Measurements from ENCODE around the gene HMX2.

Gene HMX2

DNA sequence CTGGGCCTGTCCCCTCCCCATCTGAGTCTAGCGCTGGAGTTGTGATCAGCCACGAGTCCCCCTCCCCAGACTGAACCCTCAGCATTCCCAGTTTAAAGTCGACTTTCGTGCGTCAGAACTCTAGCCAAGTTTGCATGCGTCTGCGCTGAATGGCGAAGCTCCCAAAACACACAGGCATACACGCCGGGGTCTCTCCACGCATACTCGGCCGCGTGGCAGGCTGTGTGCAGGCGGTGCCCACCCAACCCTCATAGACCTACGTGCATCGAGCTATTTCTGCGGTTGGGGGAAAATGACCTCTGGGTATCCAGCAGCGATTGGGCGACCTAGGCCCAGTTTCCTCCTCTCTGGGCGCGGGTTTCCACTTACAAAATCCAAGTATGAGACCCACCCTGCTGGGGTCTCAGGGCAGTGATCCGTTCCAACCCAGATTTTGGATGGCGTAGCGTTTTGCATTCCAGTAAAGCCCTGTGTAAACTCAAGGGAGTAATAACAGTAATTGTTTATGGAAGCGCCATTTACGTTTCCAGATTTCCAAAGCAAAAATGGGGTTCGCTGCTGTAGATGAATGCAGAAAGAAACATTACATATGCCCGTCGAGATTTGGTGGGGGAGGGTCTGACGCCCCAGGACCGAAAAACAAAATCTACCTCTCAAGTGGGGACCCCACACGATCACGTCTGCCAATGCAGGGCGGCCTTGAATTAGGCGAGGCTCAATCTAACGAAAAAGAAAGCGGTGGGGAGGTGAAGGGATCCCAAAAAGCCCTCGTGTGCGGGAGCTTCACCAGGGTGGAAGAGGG lies 14.2 kb upstream of the HMX2 start:
- no peak for DNase-seq (ENCODE audit: low spot score)
- in situ Hi-C loops (cut with MboI; ENCODE audit: low pct_unique_long_range_greater_than_20kb, low sequenced_read_pairs, unreplicated experiment): loop anchor here (5.0 kb wide), 1 partner anchor 414 kb away; no protein-coding TSS in a partner anchor
- TF ChIP-seq, protein P1, sequence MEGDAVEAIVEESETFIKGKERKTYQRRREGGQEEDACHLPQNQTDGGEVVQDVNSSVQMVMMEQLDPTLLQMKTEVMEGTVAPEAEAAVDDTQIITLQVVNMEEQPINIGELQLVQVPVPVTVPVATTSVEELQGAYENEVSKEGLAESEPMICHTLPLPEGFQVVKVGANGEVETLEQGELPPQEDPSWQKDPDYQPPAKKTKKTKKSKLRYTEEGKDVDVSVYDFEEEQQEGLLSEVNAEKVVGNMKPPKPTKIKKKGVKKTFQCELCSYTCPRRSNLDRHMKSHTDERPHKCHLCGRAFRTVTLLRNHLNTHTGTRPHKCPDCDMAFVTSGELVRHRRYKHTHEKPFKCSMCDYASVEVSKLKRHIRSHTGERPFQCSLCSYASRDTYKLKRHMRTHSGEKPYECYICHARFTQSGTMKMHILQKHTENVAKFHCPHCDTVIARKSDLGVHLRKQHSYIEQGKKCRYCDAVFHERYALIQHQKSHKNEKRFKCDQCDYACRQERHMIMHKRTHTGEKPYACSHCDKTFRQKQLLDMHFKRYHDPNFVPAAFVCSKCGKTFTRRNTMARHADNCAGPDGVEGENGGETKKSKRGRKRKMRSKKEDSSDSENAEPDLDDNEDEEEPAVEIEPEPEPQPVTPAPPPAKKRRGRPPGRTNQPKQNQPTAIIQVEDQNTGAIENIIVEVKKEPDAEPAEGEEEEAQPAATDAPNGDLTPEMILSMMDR (IDR thresholded peaks at IDR 0.05; ENCODE audit: extremely low read depth, insufficient read depth, missing control alignments): no peak

DNA sequence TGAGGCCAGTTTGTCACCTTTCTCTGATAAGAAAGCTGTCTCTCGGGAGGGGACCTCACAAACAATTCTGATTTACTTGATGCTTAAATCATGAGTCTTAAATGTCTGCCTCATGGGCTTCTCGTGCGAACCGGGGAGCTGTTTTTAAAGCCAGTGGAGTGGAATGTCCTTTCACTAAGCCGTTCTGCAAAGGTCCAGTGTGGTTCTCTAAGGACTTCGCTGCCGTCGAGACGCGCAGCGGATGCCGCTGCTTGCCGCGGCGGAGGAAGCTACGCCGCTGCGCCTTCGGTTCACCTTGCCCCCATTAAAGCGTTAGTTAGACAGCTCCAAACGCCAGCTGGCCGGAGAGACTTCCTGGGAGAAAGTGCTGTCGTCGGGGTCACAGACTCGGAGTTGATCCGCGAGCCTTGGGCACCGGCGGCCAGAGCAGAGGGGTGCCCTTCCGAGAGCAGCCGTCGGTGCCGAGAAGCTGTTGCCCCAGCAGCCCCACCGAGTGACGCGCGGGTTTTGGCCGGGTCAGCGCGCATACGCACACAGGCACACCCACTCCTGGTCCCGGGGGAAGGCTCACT lies 13.5 kb upstream of the HMX2 start:
- in situ Hi-C loops (cut with MboI; ENCODE audit: low pct_unique_long_range_greater_than_20kb, low sequenced_read_pairs, unreplicated experiment): loop anchor here (5.0 kb wide), 1 partner anchor 413 kb away; no protein-coding TSS in a partner anchor
- TF ChIP-seq, protein P1 (IDR thresholded peaks at IDR 0.05; ENCODE audit: extremely low read depth, insufficient read depth, missing control alignments): no peak
- peak; percentile 33 for DNase-seq (ENCODE audit: low spot score)

DNA sequence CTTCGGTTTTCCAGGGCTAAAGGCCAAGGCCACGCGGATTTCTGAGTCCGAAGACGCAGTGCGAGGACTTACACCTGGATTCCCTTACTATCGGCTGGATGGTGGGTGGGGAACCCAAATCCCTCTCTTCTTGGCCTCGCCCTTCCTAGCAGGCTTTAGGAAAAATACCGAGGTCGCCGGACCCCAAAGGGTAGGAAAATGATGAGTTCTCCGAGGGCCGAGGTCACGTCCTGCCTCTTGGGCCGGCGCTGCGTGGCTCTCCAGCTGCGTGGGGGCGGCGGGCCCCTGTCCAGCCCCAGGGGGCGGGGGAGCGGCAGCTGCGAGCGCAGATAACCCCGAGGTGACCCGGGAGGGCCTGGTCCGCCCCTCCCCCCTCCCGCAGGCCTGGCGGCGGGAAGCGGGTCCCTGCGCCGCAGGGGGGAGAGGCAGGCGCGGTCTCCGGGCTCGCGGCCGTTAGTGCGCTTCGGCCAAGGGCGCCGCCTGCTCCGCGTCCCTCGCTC lies 13.0 kb upstream of the HMX2 start:
- in situ Hi-C loops (cut with MboI; ENCODE audit: low pct_unique_long_range_greater_than_20kb, low sequenced_read_pairs, unreplicated experiment): loop anchor here (5.0 kb wide), 1 partner anchor 412 kb away; no protein-coding TSS in a partner anchor
- TF ChIP-seq, protein P1 (IDR thresholded peaks at IDR 0.05; ENCODE audit: extremely low read depth, insufficient read depth, missing control alignments): no peak
- peak; percentile 55 for DNase-seq (ENCODE audit: low spot score)

GRCh38 chr10:123135415-123136141 lies 12.4 kb upstream of the HMX2 start, which contains the start of gene HMX3:
Gene HMX3 (plus strand): TSS chr10:123135970. CDS start chr10:123136051, 81 bp downstream.
- TF ChIP-seq, protein P1 (IDR thresholded peaks at IDR 0.05; ENCODE audit: extremely low read depth, insufficient read depth, missing control alignments): no peak
- peak; percentile 86 for DNase-seq (ENCODE audit: low spot score)
- in situ Hi-C loops (cut with MboI; ENCODE audit: low pct_unique_long_range_greater_than_20kb, low sequenced_read_pairs, unreplicated experiment): no loop called here

DNA sequence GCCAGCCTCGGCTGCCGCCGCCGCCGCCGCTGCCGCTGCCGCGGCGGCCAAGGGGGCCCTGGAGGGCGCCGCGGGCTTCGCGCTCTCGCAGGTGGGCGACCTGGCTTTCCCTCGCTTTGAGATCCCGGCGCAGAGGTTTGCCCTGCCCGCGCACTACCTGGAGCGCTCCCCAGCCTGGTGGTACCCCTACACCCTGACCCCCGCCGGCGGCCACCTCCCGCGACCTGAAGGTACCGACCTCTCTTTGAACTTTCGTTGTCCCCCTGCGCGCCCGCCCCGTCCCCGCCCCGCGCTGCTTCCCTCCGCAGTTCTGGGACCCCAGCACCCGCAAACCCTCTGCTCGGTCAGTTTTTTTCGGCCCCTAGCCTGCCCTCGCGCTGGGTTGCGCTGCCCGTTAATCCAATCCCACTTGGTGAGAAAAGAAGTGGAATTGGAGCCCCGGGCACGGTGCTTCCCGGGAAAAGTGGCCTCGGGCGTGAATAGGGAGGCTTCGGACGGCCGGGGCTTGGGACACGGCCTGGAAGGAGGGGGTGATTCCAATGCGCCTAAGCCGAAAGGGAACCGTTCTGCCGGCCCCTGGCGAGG lies 11.6 kb upstream of the HMX2 start:
- in situ Hi-C loops (cut with MboI; ENCODE audit: low pct_unique_long_range_greater_than_20kb, low sequenced_read_pairs, unreplicated experiment): no loop called here
- DNase-seq (ENCODE audit: low spot score): no peak
- TF ChIP-seq, protein P1 (IDR thresholded peaks at IDR 0.05; ENCODE audit: extremely low read depth, insufficient read depth, missing control alignments): no peak
